ES-I3 (cell line): Measurements from ENCODE around the gene KIAA0232.
"Not testable (repeated sequence)": the region's sequence is repeated elsewhere in the genome, so short reads cannot be mapped to it uniquely, and the experiment has no call there.

Experiments used
- H3K36me3 ChIP-seq: 2 replicates; pipeline ENCODE4 v1.6.1; 2013; ENCODE audit warnings: mild to moderate bottlenecking, low read length, control low read depth, moderate library complexity; ENCODE audit not compliant: insufficient read depth
- H3K4me1 ChIP-seq: 2 replicates; pipeline ENCODE4 v1.6.1; 2013; ENCODE audit warnings: mild to moderate bottlenecking, control low read depth, low read length; ENCODE audit not compliant: insufficient read depth
- H3K9ac ChIP-seq: 2 replicates; pipeline ENCODE4 v1.6.1; 2013; ENCODE audit warnings: low read depth, mild to moderate bottlenecking, low read length, moderate library complexity
- H3K9me3 ChIP-seq: 2 replicates; pipeline ENCODE4 v1.6.1; 2013; ENCODE audit warnings: mild to moderate bottlenecking, low read length, moderate library complexity; ENCODE audit not compliant: control insufficient read depth, insufficient read depth

The KIAA0232 gene

GRCh38 chr4:6889736-6890324 is 107.3 kb downstream of the KIAA0232 start:
- H3K9ac ChIP-seq: no peak overlapping the region
- no peaks in the 10 kb centered on the region for H3K9me3 ChIP-seq
- 0 out of 2 replicates have a peak, but pooled peaks cover 3% of the 10 kb centered on the region for H3K4me1 ChIP-seq
- H3K36me3 ChIP-seq: no peaks in the 10 kb centered on the region

GRCh38 chr4:6890358-6890757 is 107.8 kb downstream of the KIAA0232 start:
- Histone ChIP-seq H3K9me3 (no peaks in the 10 kb centered on the region), H3K9ac (no peak overlapping the region), H3K36me3 (no peaks in the 10 kb centered on the region), H3K4me1 (0 out of 2 replicates have a peak, but pooled peaks cover 3% of the 10 kb centered on the region)

- H3K4me1 ChIP-seq, H3K9ac ChIP-seq, H3K9me3 ChIP-seq, H3K36me3 ChIP-seq: not testable (repeated sequence)
Measured at GRCh38 chr4:6890971-6891370, 108.4 kb downstream of the KIAA0232 start.

GRCh38 chr4:6891436-6892170 is 109.1 kb downstream of the KIAA0232 start:
- Histone ChIP-seq H3K36me3 (no peaks in the 10 kb centered on the region), H3K4me1 (no peaks in the 10 kb centered on the region), H3K9ac (no peak overlapping the region), H3K9me3 (no peaks in the 10 kb centered on the region)

GRCh38 chr4:6892190-6892908 is 109.8 kb downstream of the KIAA0232 start:
- Histone ChIP-seq H3K36me3 (no peaks in the 10 kb centered on the region), H3K4me1 (no peaks in the 10 kb centered on the region), H3K9me3 (no peaks in the 10 kb centered on the region), H3K9ac (no peak overlapping the region)

GRCh38 chr4:6892909-6893202 is 110.3 kb downstream of the KIAA0232 start:
- H3K4me1 ChIP-seq: no peaks in the 10 kb centered on the region
- no peaks in the 10 kb centered on the region for H3K36me3 ChIP-seq
- H3K9me3 ChIP-seq: no peaks in the 10 kb centered on the region
- no peak overlapping the region for H3K9ac ChIP-seq

GRCh38 chr4:6893449-6894085 is 111.0 kb downstream of the KIAA0232 start:
- no peak overlapping the region for H3K9ac ChIP-seq
- H3K36me3 ChIP-seq: no peaks in the 10 kb centered on the region
- no peaks in the 10 kb centered on the region for H3K9me3 ChIP-seq
- no peaks in the 10 kb centered on the region for H3K4me1 ChIP-seq

- Histone ChIP-seq H3K36me3 (no peaks in the 10 kb centered on the region), H3K9ac (no peak overlapping the region), H3K9me3 (no peaks in the 10 kb centered on the region), H3K4me1 (no peaks in the 10 kb centered on the region)
Measured at GRCh38 chr4:6894086-6894478, 111.6 kb downstream of the KIAA0232 start.

GRCh38 chr4:6894528-6895498 is 112.3 kb downstream of the KIAA0232 start:
- Histone ChIP-seq H3K36me3 (no peaks in the 10 kb centered on the region), H3K9me3 (no peaks in the 10 kb centered on the region), H3K9ac (no peak overlapping the region), H3K4me1 (no peaks in the 10 kb centered on the region)

GRCh38 chr4:6896035-6896434 is 113.5 kb downstream of the KIAA0232 start:
- Histone ChIP-seq H3K4me1 (no peaks in the 10 kb centered on the region), H3K9ac (no peak overlapping the region), H3K36me3 (no peaks in the 10 kb centered on the region), H3K9me3 (no peaks in the 10 kb centered on the region)

- no peak overlapping the region for H3K9ac ChIP-seq
- no peaks in the 10 kb centered on the region; the same call in 1 of the 2 replicates for H3K4me1 ChIP-seq
- H3K36me3 ChIP-seq: no peaks in the 10 kb centered on the region
- no peaks in the 10 kb centered on the region for H3K9me3 ChIP-seq
Measured at GRCh38 chr4:6898763-6899162, 116.2 kb downstream of the KIAA0232 start.

GRCh38 chr4:6900181-6900812 is 117.8 kb downstream of the KIAA0232 start:
- H3K9ac ChIP-seq: no peak overlapping the region

GRCh38 chr4:6900956-6901355 is 118.4 kb downstream of the KIAA0232 start:
- Histone ChIP-seq H3K9ac (no peak overlapping the region), H3K4me1 (no peaks in the 10 kb centered on the region; the same call in 1 of the 2 replicates), H3K9me3 (no peaks in the 10 kb centered on the region), H3K36me3 (no peaks in the 10 kb centered on the region)

More at GRCh38 chr4:6900181-6900812, 117.8 kb downstream of the KIAA0232 start:
- Histone ChIP-seq H3K4me1 (no peaks in the 10 kb centered on the region; the same call in 1 of the 2 replicates), H3K9me3 (no peaks in the 10 kb centered on the region), H3K36me3 (no peaks in the 10 kb centered on the region)
